K562 (cell line): ENCODE results near the gene CHMP2A. TPM values are rescaled to one million over a fixed set of nuclear protein-coding genes. Genes with fewer than 3 reads are reported as not detected.

Source experiments
- ATF3 ChIP-seq, 2 experiments: fragments of 450-650 bp in 1 of 2; sonication (generic) in 1 of 2; formaldehyde crosslinking in 1 of 2; IDR thresholded peaks in 1 of 2; conservative IDR thresholded peaks in 1 of 2; 2 replicates each; pipeline versions ENCODE4 v1.6.1 to v1.8.1; 2016 to 2023; ENCODE audit warnings: mild to moderate bottlenecking in 2 of 2, moderate library complexity in 2 of 2, inconsistent platforms in 1 of 2, missing genetic modification reagents in 1 of 2
- CCNT2 ChIP-seq: IDR thresholded peaks from 2 replicates; pipeline ENCODE4 v1.6.1; 2011; ENCODE audit warnings: borderline replicate concordance, low read depth, mild to moderate bottlenecking, moderate library complexity, mixed read lengths, low read length; ENCODE audit not compliant: insufficient read length; ENCODE audit errors: extremely low read depth
- CHD4 ChIP-seq: fragments of 200-600 bp; sonication (generic); IDR thresholded peaks from 3 replicates; pipeline ENCODE4 v1.6.1; 2012; ENCODE audit warnings: low read depth, mild to moderate bottlenecking, mixed read lengths, low read length, inconsistent platforms; ENCODE audit not compliant: insufficient read depth, insufficient replicate concordance, poor library complexity, severe bottlenecking
- E2F4 ChIP-seq: sonication (generic); formaldehyde crosslinking; IDR thresholded peaks from 2 replicates; pipeline ENCODE4 v1.8.0; 2022; ENCODE audit warnings: mild to moderate bottlenecking, low read depth, missing genetic modification reagents
- MXD1 ChIP-seq: fragments of 250-450 bp; sonication (Bioruptor Pico); IDR thresholded peaks from 2 replicates; pipeline ENCODE4 v1.8.0; 2021; ENCODE audit warnings: borderline replicate concordance, mild to moderate bottlenecking, moderate library complexity; ENCODE audit not compliant: poor library complexity, severe bottlenecking
- NCOA2 ChIP-seq, 2 experiments: fragments of 450-650 bp; IDR thresholded peaks; 2 replicates each; pipeline ENCODE4 v1.6.1; 2018; ENCODE audit warnings: mild to moderate bottlenecking in 2 of 2, moderate library complexity in 1 of 2; ENCODE audit not compliant: partially characterized antibody in 2 of 2
- TCFL5 ChIP-seq: fragments of 250-450 bp; sonication (Bioruptor Pico); conservative IDR thresholded peaks from 2 replicates; pipeline ENCODE4 v1.6.1; 2021; ENCODE audit warnings: mild to moderate bottlenecking, moderate library complexity, matching md5 sums
- ZBTB12 ChIP-seq: fragments of 250-450 bp; sonication (Bioruptor Pico); IDR thresholded peaks from 2 replicates; pipeline ENCODE4 v1.4.0; 2020
- ZBTB43 ChIP-seq: sonication (generic); formaldehyde crosslinking; IDR thresholded peaks from 2 replicates; pipeline ENCODE4 v1.8.0; 2023; ENCODE audit warnings: mild to moderate bottlenecking, missing genetic modification reagents
- ZNF609 ChIP-seq: sonication (generic); formaldehyde crosslinking; IDR thresholded peaks from 2 replicates; pipeline ENCODE4 v1.8.1; 2023; ENCODE audit warnings: missing genetic modification reagents, mild to moderate bottlenecking, borderline replicate concordance
- ZNF780A ChIP-seq: fragments of 250-450 bp; sonication (Bioruptor Pico); IDR thresholded peaks from 2 replicates; pipeline ENCODE4 v1.5.0; 2021; ENCODE audit warnings: mild to moderate bottlenecking
- polyA plus RNA-seq, 8 experiments: library from polyadenylated mRNA; depleted of rRNA in 4 of 8; stranded (reverse) in 5 of 8; unstranded in 3 of 8; fragments of >200 nt; fragmentation: Nextera tagmentation in 2 of 8; fragmentation: Illumina TruSeq in 1 of 8; extraction: Ambion mirVana in 2 of 8; extraction: Trizol in 1 of 8; gene quantifications; 2 replicates each; pipeline versions ENCODE4 v1.2.1 to v1.2.3, GENCODE V29; 2011 to 2014; ENCODE audit warnings: inconsistent platforms in 1 of 8, missing spikeins in 1 of 8
- total RNA-seq, 7 experiments: library from RNA; depleted of rRNA in 6 of 7; stranded (reverse); fragments of >200 nt in 6 of 7; fragmentation: Illumina TruSeq in 2 of 7; extraction: Trizol in 2 of 7; gene quantifications; 2 replicates each; pipeline versions ENCODE4 v1.2.1 to v1.2.3, GENCODE V29; 2011 to 2021; ENCODE audit warnings: low replicate concordance in 1 of 7

CHMP2A gene
- total and polyA plus RNA-seq, 9 of the 15 experiments (the other 6 are each of a cell fraction or from before 2014, with no cell fraction given) = 57.6 to 159 (median 87.2) TPM

- TF ChIP-seq ZNF609 (CRISPR knock-in tag) = no peak
- peak; percentile 28 for TF ChIP-seq CCNT2
- no peak for TF ChIP-seq NCOA2 (IDR thresholded peaks at IDR 0.05; ENCODE audit: partially characterized antibody in 2 of 2)
- TF ChIP-seq E2F4 (CRISPR knock-in tag) = no peak
- no peak for TF ChIP-seq CHD4
- no peak for TF ChIP-seq MXD1 (CRISPR knock-in tag)
- TF ChIP-seq ZNF780A (CRISPR knock-in tag) = no peak
- peak; percentile 39; the same call in 1 of the 2 replicates for TF ChIP-seq ATF3 (IDR thresholded peaks at IDR 0.05)
- TF ChIP-seq ATF3 (CRISPR knock-in tag; conservative IDR thresholded peaks at IDR 0.05) = 0 out of 2 replicates have a peak, but pooled peaks have one; percentile 50
- no peak for TF ChIP-seq TCFL5 (CRISPR knock-in tag)
- TF ChIP-seq ZBTB43 (CRISPR knock-in tag) = no peak
- no peak for TF ChIP-seq ZBTB12 (CRISPR knock-in tag)
These were observed 26.6 kb upstream of the CHMP2A start (continued) for GRCh38 chr19:58581227-58582141.
